Activated effector memory CD4-positive, alpha-beta T cell treated with Interleukin-2 at 50 U/mL for 16 hours (primary cell): Measurements from ENCODE around the gene VEGFA.

Experiments
- DNase-seq: peaks from one replicate; pipeline ENCODE4 v3.0.0-alpha.2; 2020

The VEGFA gene

DNA sequence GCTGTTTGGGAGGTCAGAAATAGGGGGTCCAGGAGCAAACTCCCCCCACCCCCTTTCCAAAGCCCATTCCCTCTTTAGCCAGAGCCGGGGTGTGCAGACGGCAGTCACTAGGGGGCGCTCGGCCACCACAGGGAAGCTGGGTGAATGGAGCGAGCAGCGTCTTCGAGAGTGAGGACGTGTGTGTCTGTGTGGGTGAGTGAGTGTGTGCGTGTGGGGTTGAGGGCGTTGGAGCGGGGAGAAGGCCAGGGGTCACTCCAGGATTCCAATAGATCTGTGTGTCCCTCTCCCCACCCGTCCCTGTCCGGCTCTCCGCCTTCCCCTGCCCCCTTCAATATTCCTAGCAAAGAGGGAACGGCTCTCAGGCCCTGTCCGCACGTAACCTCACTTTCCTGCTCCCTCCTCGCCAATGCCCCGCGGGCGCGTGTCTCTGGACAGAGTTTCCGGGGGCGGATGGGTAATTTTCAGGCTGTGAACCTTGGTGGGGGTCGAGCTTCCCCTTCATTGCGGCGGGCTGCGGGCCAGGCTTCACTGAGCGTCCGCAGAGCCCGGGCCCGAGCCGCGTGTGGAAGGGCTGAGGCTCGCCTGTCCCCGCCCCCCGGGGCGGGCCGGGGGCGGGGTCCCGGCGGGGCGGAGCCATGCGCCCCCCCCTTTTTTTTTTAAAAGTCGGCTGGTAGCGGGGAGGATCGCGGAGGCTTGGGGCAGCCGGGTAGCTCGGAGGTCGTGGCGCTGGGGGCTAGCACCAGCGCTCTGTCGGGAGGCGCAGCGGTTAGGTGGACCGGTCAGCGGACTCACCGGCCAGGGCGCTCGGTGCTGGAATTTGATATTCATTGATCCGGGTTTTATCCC lies at the start of gene VEGFA:
VEGFA (plus strand) TSS at position 686 of the 846 bp plus-strand sequence.
- DNase-seq, result peak; percentile 78

DNA sequence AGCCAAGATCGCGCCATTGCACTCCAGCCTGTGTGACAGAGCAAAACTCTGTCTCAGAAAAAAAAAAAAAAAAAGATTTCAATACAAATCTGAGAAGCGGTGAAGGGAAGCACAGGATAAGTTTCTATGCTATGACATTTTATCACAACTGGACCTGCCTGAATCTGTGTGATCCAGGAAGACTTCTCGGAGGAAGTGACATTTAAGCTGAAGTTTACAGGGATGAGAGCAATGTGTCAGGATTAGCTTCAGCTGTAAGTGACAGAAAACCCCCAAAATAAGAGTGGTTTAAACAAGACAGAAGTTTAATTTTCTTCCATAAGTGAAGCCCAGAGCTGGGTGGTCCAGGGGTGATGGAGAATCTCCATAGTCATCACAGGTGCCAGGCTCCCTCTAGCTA lies 49.0 kb upstream of the VEGFA start:
- DNase-seq, result no peak

DNA sequence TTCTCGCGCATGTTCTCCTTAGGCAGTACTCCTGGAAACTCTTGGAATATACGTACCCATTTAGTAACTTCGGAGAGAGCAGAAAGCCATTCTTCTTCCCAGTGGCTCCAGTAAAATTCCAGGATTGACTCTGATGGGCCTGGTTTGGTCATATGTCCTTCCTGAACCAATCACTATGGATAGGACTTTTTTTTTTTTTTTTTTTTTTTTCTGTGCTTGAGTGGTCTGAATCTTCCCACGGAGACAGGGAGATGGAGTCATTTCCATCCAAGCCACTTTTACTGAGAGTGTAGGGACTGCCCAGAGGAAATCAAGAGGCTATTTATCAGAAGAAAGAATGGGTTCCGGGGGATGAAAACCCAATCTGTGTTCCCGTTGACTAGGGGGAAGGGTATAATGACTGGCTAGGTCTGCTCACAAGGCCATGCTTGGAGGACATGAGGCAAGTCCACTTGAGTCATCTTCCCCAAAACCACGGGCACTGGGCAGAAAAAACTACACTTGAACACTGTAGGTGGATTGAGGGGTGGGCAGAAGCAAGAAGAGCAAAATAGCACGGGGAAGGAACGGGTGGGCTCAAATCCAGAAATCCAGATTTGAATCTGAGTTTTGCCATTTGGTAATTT lies 47.0 kb upstream of the VEGFA start:
- no peak for DNase-seq

DNA sequence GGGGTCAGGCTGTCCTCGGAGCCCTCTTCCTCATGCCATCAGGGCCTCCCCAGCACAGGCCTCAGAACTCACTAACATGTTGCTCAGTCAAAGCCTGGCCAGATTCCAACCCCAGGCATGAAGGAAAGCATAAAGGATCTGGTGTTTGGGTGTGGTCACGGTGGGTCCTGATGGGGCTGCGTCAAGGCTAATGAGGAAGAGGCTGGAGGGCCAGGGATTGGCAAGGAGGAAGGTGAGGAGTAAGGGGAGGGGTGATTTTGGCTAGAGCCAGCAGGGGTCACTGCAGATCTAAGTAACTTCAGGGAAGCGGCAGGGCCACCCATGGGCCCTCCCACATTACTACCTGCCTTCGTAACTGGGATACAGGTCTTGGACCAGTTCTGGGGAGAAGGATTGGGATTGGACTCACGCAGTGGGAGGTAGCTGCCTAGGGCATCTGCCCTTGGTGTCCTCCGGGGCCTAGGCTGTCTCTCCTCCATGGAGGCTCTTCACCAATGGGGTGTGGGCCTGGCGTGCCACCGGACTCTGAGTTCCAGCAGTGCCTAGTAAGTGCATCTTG lies 46.2 kb upstream of the VEGFA start:
- DNase-seq, result peak; percentile 58

DNA sequence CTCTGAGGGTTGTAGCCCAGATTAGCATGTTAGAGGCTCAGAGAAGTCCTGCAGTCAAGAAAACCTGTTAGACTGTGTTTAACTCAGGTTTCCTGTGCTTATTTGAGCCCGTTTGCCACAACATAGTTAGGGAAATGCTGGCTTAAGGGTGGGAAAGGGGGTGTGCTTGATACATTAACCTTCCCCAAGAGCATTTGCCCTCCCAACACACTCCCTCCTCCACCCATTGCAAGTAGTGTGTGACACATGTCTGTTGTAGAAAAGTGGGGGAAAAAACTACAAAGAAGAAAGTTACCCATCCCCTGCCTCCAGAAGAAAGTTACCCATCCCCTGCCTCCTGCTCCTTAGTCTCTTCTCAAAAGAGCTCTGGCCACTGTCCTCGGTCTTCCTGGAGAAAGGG lies 45.7 kb upstream of the VEGFA start:
- no peak for DNase-seq

DNA sequence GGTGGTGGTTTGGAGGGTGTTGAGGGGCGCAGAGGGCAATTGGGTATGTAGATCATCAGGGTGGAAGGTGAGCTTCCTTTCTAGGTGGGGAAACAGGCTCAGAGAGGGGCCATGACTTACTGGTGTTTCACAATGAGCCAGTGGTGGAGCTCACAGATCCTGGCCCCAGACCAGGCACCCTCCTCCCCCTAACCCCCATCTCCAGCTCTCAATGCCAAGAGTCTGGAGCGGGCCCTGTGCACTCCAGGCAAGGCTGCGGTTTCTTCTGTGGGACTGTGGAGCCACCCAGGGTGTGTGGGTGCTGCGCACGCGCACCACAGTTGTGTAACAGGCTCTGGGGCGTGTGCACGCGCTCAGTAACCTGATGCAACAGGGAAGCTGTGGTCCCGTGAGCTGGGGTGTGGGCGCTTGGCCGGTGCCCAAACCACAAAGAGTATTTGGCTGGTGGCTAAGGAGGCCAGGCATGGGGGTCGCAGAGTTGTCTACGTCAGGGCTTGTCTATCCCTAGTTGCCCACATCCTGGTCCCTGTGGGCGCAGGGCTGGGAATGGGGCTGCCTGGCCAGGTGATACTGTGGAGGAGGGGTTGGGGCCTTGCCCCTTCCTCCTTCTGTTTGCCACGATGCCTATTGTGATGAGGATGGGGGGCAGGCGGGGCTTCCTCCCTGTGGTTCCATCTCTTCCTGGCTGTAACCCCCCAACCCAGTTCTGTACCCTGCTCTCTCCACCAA lies 44.9 kb upstream of the VEGFA start:
- peak; percentile 69 for DNase-seq

DNA sequence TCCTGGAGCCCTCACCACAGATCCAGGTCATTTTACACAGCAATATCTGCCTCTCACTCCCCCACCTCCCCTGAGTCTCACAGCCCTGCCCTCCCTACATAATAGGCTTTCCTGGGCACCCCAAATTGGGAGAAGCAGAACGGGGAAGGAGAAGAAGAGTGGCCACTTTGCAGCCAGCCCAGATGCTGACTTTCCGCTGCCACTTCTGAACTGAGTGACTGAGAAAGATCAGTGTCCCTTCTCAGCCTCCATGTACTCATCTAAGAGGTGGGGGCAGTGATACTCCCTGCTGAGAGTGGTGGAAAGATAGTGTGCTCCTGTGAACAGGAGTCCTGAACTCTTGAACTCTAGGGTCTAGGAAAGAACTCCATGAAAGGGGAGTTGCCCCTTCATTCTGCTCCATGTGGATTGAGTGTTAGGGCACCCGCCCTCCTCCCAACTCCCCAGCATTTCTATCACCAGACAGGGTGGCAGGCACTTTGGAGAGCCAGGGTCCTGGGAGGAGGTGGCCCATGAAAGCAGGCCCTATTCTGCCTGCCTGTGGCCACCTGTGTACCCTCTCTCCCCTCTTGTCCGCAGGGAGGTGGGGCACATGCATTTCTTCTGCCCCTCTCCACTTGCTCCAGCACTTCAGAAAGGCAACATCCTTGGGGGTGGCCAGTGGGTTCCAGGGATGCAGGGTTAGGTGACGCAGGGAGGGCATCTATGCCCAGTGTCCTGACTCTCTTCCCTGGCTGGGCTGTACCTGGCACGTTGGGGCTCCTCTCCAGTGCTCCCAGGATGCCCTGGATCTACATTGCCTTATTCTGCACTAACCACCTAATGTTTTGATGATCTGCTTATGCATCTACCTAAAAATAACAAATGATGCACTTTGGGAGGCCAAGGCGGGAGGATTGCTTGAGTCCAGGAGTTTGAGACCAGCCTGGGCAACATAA lies 44.1 kb upstream of the VEGFA start:
- no peak for DNase-seq

DNA sequence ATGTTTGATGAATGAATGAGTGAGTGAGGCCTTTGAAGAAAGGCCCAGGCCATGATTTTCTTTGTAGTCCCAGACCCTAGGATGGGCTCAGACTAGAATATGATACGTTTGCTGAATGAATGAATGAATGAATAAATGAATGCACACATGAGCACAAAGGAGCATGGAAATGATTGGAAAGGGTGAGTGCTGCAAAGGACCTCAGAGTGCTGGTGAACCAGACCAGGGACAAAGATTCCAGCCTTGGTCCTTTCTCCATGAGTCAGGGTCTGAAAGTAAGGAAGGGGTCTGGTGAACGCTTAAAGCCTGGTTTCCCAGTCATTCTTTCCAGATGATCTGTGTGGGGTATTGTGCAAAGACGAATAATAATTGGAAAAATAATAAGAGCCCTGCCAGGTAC lies 42.4 kb upstream of the VEGFA start:
- DNase-seq, result no peak

DNA sequence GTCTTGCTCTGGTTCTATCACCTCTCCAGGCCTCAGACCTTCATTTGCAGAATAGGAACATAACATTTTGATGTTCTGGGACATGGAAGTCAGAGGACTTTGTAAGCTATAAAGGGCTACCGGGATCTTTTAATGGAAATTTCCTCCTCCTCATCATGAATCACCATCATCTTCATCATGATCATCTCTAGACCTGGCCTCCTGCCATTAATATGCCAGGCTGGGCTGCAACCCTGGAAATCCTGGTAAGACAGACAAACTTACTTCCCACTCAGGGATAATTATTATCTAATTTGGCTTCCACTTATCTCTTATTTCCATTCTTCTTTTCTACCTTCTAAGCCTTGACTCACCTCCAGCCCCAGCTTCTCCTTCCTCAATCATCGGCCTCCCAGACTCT lies 41.4 kb upstream of the VEGFA start:
- no peak for DNase-seq

DNA sequence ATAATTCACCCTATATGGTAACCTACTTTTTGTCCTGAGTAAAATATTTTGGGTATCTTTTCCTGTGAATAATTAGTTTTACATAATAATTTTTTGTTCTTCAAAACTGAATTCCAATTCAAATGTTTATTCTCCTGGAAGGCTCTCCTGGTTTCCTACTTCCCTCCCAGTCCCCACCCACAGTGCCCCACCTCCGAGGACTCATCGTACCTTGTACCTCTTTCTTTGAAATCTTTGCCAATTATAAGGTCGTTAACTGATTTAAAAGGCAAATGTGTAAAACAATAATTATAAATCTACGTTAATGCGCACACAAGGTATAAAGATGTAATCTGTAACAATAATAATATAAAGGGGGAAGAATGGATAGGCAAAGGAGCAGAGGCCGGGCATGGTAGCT lies 40.5 kb upstream of the VEGFA start:
- no peak for DNase-seq

DNA sequence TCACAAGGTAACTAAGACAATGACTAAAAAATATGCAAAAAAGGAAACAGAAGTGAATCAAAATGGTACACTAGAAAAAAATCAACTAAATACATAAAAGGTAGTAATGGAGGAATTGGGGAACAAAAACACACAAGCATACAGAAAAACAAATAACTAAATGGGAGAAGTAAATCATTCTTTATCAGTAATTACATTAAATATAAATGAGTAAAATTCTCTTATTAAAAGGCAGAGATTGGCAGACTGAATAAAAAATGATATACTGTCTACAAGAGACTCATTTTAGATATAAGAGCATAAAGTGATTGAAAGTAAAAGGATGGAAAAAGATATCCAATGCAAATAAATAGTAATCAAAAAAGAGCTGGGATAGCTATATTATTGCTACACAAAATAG lies 39.4 kb upstream of the VEGFA start:
- no peak for DNase-seq

DNA sequence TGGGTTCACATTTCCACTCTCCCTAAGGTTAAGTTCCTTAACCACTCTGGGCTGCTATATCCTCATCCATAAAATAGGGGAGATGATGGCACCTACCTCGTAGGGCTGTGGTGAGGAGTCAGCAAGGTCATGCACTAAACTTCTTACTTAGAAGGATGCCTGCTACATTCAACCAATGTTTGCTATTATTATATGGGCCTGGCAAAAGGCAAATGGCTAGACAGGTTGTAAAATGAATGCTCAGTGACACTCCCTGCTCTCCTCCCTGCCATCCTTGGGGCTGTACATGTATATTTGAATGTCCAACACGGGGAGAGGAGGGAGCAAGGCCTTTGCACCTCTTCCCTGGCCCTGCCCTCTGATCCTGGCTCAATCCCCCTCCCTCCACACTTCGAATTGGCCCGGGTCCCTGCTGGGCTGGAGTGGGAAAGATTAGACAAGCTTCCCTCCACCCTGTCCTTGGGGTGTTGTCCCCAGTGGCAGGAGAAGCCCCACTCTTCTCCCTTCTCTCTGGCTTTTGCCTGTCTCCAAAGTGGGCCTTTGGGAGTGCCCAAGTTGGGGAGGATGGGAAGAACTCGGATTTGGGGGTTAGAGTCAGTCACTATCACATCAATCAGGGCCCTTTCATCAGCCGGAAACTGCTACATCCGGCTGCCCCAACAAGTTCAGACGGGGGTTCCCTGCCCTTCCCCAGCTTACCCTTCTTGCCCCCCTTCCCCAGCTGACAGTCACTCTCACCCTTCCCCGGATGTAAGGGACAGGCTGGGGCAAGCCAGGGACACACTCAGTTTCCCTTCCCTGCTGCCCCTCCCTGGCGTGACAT lies 36.3 kb upstream of the VEGFA start:
- DNase-seq, result peak; percentile 44

DNA sequence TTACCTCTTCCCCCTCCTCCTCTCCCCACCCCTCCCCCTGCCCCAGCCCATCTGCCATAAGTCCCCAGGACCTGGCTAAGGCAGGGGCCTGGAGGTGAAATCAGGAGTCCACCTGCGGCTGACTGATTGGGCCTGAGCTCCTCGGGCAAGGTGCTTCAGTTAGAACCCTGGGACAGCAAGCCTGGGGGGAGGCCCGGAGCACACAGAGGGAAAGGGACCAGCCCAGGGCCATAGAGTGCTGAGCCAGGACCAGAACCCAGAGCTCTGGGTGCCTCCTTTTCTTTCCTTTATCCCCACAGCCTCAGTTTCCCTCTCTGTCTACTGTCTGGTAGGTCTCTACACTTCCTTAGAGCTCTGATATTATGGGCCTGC lies 35.7 kb upstream of the VEGFA start:
- no peak for DNase-seq

DNA sequence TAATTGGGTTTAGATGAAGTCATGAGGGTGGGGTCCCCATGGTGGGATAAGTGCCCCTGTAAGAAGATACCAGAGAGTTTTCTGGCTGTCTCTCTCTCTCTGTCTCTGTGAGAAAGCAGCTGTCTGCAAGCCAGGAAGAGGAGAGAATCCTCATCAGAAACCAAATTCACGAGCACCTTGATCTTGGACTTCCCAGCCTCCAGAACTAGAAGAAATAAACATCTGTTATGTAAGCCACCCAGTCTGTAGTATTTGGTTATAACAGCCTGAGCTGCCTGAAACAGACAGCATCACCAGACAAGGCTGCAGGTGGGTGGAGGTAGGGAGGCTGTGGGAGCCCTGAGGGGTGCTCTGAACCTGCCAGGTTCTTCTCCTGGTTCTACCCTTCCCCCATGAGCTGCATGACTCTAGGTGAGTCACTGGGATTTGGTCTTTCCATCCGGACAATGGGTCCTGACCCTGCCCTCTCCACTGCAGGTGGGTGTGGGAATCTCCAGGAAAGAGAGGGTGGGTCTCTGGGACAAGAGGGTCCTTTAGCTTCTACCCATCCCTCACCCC lies 34.3 kb upstream of the VEGFA start:
- no peak for DNase-seq

DNA sequence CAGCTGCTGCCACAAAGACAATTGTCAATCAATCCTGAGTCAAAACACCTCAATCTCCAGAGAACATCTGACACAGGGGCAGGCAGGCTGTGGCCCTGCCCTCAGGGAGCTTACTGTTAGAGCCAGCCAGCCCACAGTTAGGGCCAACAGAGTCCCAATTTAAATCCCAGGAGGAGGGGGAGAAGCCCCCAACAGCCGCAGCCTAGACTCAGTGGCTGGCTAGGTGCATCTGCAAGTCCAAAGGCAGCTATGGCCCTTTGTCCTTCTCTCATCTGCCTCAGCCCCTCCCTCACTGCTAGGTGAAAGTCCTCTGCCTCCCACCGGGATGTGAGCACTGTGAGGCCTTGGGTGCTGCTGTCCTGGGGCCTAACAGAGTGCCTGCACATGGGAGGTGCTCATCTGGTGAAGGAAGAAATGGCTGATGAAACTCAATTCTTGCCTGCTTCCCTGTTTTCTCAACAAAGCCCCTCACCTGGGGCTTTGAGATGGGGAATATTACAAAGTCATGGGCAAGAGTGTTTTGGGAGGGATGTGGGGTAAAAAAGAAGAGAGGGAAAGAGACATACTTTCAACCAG lies 33.7 kb upstream of the VEGFA start:
- no peak for DNase-seq

DNA sequence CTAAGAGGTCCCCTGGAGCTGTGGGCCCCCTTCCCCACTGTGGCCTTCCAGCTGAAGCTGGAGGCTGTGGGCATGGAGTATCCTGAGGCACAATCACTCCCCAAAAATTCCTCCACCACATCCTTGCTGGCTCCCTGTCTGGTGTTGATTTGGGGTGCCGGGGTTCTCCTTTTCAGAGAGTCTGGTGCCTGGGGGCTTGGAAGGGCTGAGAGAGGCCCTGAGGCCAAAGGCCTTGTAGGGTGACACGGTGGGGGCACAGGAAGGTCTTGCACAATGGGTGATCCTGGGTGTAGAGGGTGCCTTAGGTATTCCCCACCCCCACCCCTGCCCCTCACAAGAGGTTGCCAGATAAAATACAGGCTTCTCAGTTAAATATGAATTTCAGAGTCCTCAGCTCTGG lies 33.2 kb upstream of the VEGFA start:
- DNase-seq, result no peak

DNA sequence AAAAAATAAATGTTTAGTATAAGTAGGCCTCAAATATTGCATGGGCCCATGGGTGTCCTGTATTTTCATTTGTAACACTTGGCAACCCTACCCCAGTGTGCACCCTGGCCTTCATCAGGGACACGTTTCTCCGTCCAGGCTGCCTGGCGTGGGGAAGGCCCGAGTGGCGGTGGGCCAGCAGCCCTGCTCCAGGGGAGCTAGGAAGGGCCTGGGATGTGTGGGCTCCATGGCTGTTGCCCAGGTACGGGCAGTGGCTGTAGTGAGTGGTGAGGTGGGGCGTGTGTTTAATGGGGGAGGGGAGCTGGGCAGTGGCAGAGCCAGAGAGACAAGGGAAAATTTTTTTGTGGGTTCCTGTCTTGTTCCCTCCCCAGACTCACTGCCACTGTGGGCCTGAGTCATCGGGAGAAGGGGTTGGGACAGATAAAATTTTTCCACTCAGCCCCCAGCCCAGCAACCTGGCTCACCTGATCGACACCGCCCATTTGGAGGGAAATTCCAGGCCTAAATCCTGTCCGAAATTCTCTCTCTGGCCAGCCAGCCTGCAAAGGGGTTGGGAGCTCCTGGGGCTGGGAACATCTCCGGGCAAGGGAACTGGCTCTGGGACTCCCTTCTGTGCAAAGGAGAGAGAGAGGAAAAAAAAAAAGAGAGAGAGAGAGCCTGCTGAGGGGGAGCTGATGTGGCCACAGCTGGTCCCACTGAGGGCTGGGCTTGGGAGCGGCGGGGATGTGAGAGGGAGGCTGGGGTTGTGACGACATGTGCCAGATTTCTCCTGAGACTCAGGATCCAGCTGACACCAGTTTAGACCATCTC lies 32.5 kb upstream of the VEGFA start:
- DNase-seq, result no peak

DNA sequence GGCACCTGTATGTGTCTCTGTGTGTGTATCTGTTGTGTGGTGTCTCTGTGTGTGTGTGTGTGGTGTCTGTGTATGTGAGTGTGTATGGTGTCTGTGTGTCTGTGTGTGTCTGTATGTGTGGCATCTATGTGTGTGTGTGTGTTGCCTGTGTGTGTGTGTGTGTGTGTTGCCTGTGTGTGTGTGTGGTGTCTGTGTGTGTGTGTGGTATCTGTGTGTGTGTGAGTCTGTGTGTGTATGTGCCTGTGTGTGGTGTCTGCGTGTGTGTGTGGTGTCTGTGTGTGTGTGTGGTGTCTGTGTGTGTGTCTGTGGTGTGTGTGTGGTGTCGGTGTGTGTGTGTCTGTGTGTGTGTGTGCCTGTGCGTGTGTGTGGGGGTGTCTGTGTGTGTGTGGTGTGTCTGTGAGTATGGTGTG lies 31.7 kb upstream of the VEGFA start:
- DNase-seq, result no peak

DNA sequence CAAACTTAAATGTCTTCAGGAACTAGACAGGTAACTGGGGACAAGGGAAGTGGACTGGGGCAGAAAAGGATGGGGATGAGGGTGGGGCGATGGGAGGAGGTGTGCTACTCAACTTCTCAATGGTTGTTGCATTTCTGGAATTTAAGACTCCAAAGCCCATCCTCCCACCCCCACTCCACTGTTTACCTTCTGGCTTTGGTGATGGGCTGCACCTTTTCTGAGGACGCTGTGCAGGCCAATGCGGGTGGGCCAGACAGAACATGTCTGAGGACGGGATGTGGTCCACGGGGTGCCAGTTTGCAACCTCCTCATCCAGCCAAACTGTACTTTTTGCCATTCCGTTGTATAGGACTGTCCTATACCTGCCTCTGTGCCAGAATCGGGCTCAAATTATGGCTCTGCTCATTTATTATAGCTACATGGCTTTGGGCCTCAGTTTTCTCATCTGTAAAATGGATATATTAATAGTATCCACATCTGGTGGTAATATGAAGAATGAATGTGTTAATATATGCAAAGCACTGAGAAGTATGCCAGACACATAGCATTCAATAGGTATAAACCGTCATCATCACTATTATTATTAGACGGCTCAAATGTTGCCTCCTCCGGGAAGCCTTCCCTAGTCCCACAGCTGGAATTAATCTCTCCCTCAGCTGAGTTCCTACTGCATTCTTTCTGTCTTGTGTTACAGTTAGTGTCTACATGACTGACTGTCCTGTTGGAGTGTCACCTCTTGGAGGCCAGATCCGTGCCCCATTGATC lies 31.0 kb upstream of the VEGFA start:
- DNase-seq, result no peak
